Smooth muscle cell (in vitro differentiated cells): ENCODE data around the gene POLN. TPM values are rescaled to one million over a fixed set of nuclear protein-coding genes. Genes with fewer than 3 reads are reported as not detected.
A peak's percentile ranks its signal among the peaks of the same experiment; 100 is the strongest.

Experiments
- DNase-seq: peaks from one replicate; lab custom pipeline; 2025; ENCODE audit not compliant: unreplicated experiment; lab: John Stamatoyannopoulos, UW
- H2AFZ ChIP-seq: fragments of 200-600 bp; sonication (generic); 2 replicates; pipeline ENCODE4 v1.6.0; 2016; ENCODE audit warnings: antibody characterized with exemption, low read depth, mild to moderate bottlenecking
- H3F3A ChIP-seq: fragments of 200-600 bp; sonication (generic); 2 replicates; pipeline ENCODE4 v1.6.0; 2017; ENCODE audit warnings: antibody characterized with exemption, low read depth
- H3K27ac ChIP-seq: fragments of 200-600 bp; sonication (generic); 2 replicates; pipeline ENCODE4 v1.5.1; 2016; ENCODE audit warnings: low read depth, mild to moderate bottlenecking
- H3K27me3 ChIP-seq: fragments of 200-600 bp; sonication (generic); 2 replicates; pipeline ENCODE4 v1.6.1; 2016; ENCODE audit warnings: low read depth, mild to moderate bottlenecking
- H3K36me3 ChIP-seq: fragments of 200-600 bp; sonication (generic); 2 replicates; pipeline ENCODE4 v1.5.1; 2016; ENCODE audit warnings: low read depth
- H3K4me1 ChIP-seq: fragments of 200-600 bp; sonication (generic); 2 replicates; pipeline ENCODE4 v1.5.1; 2016; ENCODE audit warnings: low read depth
- H3K4me2 ChIP-seq: fragments of 200-600 bp; sonication (generic); 2 replicates; pipeline ENCODE4 v1.6.0; 2016; ENCODE audit warnings: mild to moderate bottlenecking
- H3K4me3 ChIP-seq: fragments of 200-600 bp; sonication (generic); 2 replicates; pipeline ENCODE4 v1.5.1; 2016; ENCODE audit warnings: mild to moderate bottlenecking
- H3K79me2 ChIP-seq: fragments of 200-600 bp; sonication (generic); 2 replicates; pipeline ENCODE4 v1.6.0; 2016; ENCODE audit warnings: low read depth, mild to moderate bottlenecking
- H3K9ac ChIP-seq: fragments of 200-600 bp; sonication (generic); 2 replicates; pipeline ENCODE4 v1.6.0; 2016; ENCODE audit warnings: low read depth
- H3K9me3 ChIP-seq: fragments of 200-600 bp; sonication (generic); replicated peaks from 2 replicates; pipeline ENCODE4 v1.5.1; 2016; ENCODE audit warnings: low read depth
- H4K20me1 ChIP-seq: fragments of 200-600 bp; sonication (generic); 2 replicates; pipeline ENCODE4 v1.6.0; 2016; ENCODE audit warnings: low read depth
- WGBS: methylation state at CpG from one replicate; pipeline ENCODE4 v1.1.7; 2016; ENCODE audit warnings: low lambda C conversion rate; 5-methylcytosine and 5-hydroxymethylcytosine counted together
- polyA plus RNA-seq: library from polyadenylated mRNA; unstranded; fragments of >200 nt; fragmentation: Nextera tagmentation; extraction: Ambion mirVana; gene quantifications from 2 replicates; pipeline ENCODE4 v1.2.1, GENCODE V29; 2016
- total RNA-seq: library from RNA; depleted of rRNA; stranded (reverse); fragments of >200 nt; gene quantifications from 2 replicates; pipeline ENCODE4 v1.2.3, GENCODE V29; 2014
- TF ChIP-seq, protein P1 (sequence below): fragments of 200-600 bp; sonication (generic); IDR thresholded peaks from 2 replicates; pipeline ENCODE4 v1.5.1; 2017; ENCODE audit warnings: borderline replicate concordance, mild to moderate bottlenecking, antibody characterized with exemption; ENCODE audit not compliant: insufficient read depth, poor library complexity, severe bottlenecking

Gene POLN
- total and polyA plus RNA-seq, 2 experiments from 2014 or later = 0.35 to 3.0 TPM

DNA sequence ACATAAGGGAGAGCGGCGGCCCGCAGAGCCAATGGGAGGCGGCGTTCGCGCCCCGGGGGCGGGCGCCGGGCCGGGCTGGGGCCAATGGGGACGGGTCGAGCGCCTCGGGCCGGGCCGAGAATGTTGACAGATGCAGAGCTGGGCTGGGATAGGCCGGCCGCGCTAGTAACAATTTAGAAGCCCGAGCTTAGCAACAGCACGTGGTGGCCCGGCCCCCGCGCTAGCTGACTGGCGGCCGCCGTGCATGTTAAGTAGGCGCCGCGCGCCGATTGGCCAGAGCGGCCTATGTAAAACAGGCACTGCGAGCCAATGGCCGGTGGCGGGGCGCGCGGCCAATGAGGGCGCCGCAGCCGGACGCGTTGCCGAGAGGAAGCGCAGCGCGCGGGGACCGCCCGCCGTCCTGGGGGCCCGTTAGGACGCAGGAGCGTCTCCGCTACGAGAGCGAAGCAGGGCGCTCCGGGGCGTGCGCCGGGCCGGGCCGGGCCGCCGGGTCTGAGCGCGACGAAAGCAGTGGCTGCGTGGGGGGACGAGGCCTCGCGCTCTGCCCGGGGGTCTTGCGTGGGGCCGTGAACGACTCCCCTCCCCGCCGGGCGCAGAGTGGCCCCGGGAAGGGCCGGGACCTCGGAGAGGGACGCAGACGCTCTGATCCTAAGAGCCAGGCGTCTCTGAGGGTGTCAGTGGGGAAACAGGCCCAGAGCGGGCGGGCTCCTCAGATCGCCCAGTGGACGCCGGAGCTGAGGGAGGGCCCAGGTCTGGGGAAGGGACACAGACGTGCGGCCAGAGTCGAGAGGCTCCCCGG is 20.4 kb upstream of the POLN start:
- peak overlapping the region; percentile 86 for H3K27ac ChIP-seq
- TF ChIP-seq, protein P1, sequence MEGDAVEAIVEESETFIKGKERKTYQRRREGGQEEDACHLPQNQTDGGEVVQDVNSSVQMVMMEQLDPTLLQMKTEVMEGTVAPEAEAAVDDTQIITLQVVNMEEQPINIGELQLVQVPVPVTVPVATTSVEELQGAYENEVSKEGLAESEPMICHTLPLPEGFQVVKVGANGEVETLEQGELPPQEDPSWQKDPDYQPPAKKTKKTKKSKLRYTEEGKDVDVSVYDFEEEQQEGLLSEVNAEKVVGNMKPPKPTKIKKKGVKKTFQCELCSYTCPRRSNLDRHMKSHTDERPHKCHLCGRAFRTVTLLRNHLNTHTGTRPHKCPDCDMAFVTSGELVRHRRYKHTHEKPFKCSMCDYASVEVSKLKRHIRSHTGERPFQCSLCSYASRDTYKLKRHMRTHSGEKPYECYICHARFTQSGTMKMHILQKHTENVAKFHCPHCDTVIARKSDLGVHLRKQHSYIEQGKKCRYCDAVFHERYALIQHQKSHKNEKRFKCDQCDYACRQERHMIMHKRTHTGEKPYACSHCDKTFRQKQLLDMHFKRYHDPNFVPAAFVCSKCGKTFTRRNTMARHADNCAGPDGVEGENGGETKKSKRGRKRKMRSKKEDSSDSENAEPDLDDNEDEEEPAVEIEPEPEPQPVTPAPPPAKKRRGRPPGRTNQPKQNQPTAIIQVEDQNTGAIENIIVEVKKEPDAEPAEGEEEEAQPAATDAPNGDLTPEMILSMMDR = no peak
- 2% methylated on average over 65 of the region's 98 CpGs for WGBS

DNA sequence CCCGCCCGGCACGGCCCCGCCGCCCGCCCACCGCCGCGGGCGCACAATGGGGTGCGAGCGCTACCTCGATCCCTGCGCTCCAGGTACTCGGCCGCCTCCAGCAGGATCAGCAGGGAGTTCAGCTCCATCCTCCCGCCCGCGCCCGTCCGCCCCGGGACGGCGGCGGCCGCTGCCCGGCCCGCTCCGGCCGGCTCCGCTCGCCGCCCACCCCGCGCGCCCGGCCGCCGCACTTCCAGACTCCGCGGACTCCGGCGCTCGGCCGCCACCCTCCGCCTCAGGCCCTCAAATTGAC is 19.9 kb upstream of the POLN start, which contains the start of gene MXD4:
TSS of gene MXD4 (minus strand) at position 257 of the 292 bp plus-strand sequence. CDS start at position 128, 129 bp downstream.
- DNase-seq = no peak
- Histone ChIP-seq H2AFZ (peak within 1 kb of the TSS; percentile 97), H3K36me3 (no peaks in the 10 kb centered on the region), H3K27ac (peak within 1 kb of the TSS; percentile 86), H3K4me2 (peak within 1 kb of the TSS; percentile 98), H3K4me1 (peaks cover 20% of the 10 kb centered on the region), H3K9ac (peak within 1 kb of the TSS; percentile 96), H3K4me3 (peak within 1 kb of the TSS; percentile 99), H3F3A (no peaks in the 10 kb centered on the region), H3K79me2 (peaks cover 44% of the 10 kb centered on the region), H3K27me3 (no peaks in the 10 kb centered on the region), H4K20me1 (peaks cover 44% of the 10 kb centered on the region), H3K9me3 (no peaks in the 10 kb centered on the region)
- no CpG with 5 or more reads among the region's 46 CpGs for WGBS
- TF ChIP-seq, protein P1 = no peak

More for the DNA sequence above, 20.4 kb upstream of the POLN start:
- H3K36me3 ChIP-seq = no peaks in the 10 kb centered on the region
- H3K79me2 ChIP-seq = peaks cover 38% of the 10 kb centered on the region
- H3K9me3 ChIP-seq = no peaks in the 10 kb centered on the region
- peak; percentile 93 for DNase-seq
- peak overlapping the region; percentile 86 for H3K9ac ChIP-seq
- peaks cover 20% of the 10 kb centered on the region for H3K4me1 ChIP-seq
- H3K4me3 ChIP-seq = peak overlapping the region; percentile 99
- H3K4me2 ChIP-seq = peak overlapping the region; percentile 98
- H3K27me3 ChIP-seq = no peaks in the 10 kb centered on the region
- H3F3A ChIP-seq = no peaks in the 10 kb centered on the region
- peak overlapping the region; percentile 97 for H2AFZ ChIP-seq
- H4K20me1 ChIP-seq = peaks cover 39% of the 10 kb centered on the region

DNA sequence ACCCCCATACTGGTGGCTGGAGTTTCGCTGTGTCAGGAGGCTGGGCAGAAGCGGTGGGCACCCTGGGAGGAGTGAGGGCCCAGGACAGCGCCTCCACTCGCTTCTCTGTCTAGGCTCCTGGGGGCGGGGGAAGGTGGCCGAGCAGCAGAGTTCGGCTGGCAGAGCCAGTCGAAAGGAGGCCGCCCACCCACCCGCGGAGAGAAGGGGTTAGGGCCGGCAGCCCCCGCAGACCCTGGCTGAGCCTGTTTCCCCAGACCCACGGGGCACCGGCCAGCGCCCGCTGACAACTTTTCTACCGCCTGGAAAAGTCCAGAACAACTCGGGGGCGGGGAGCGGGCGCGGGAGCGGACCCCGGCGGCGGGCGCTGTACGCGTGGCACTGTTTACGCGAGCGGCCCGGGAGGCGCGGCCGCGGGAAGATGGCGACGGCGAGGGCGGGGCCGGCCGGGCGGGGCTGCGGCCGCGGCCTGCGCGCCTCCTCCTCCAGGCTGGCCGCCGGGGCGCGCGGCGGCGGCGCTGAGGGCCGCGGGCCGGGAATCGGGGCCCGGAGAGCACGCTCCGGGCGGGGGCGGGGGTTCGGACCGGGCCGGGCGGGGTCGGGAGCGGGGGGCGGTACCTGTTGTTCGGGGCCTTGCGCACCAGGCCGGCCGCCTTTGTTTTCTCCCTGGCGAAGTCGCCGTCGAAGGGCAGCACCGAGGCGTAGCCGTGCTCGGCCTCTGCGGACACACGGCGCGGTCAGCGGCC is 19.4 kb upstream of the POLN start:
- TF ChIP-seq, protein P1 = no peak
- DNase-seq = no peak
- WGBS = 1% methylated on average over 12 of the region's 91 CpGs
- no peak overlapping the region for H2AFZ ChIP-seq
- H3K4me1 ChIP-seq = peaks cover 20% of the 10 kb centered on the region
- H3K27ac ChIP-seq = peak overlapping the region; percentile 53
- H3K27me3 ChIP-seq = no peaks in the 10 kb centered on the region
- H3F3A ChIP-seq = no peaks in the 10 kb centered on the region
- H3K79me2 ChIP-seq = peaks cover 44% of the 10 kb centered on the region
- peak overlapping the region; percentile 96 for H3K9ac ChIP-seq
- peak overlapping the region; percentile 99 for H3K4me3 ChIP-seq
- peak overlapping the region; percentile 98 for H3K4me2 ChIP-seq
- peaks cover 49% of the 10 kb centered on the region for H4K20me1 ChIP-seq
- no peaks in the 10 kb centered on the region for H3K9me3 ChIP-seq
- H3K36me3 ChIP-seq = no peaks in the 10 kb centered on the region
